ENCODE results near the gene USF2. TPM values are rescaled to one million over a fixed set of nuclear protein-coding genes. Genes with fewer than 3 reads are reported as not detected.

Gene USF2
- total and polyA plus RNA-seq, 2 of the 4 experiments (the other 2 are of a cell fraction), result 21.3 to 65.6 TPM

GRCh38 chr19:35257113-35257461, 11.7 kb upstream of the USF2 start:
- H3K9me1 ChIP-seq (ENCODE audit: insufficient read depth, low read length), result no peaks in the 10 kb centered on the region
- no peak overlapping the region for H2AK9ac ChIP-seq (replicated peaks; ENCODE audit: low read depth, low read length, poor library complexity)
- dilution Hi-C loops (cut with HindIII; ENCODE audit: low sequenced_read_pairs, unreplicated experiment), result no loop called here
- no peaks in the 10 kb centered on the region for H3K79me1 ChIP-seq (ENCODE audit: low read depth in 1 of 2, low read length in 2 of 2)
- H3K36me3 ChIP-seq (ENCODE audit: control insufficient read depth, insufficient read depth, low read length), result no peaks in the 10 kb centered on the region
- DNase-seq (no peak), ATAC-seq (ENCODE audit: low read depth) (no peak)
- no peak overlapping the region for H3K18ac ChIP-seq (ENCODE audit: low read depth, low read length)
- no peaks in the 10 kb centered on the region for H3K9me3 ChIP-seq (ENCODE audit: control insufficient read depth, insufficient read depth, low read length)
- WGBS, 2 experiments (ENCODE audit: extremely low coverage in 2 of 2, insufficient read length in 1 of 2), result 62% methylated on average over 6 of the region's 9 CpGs; no CpG with 5 or more reads in 1 of the 2 experiments
- no peaks in the 10 kb centered on the region for H4K20me1 ChIP-seq (ENCODE audit: insufficient read depth, low read length)
- no peak overlapping the region for H3K23ac ChIP-seq (ENCODE audit: low read depth, low read length)
- CTCF ChIA-PET, result interaction anchor here (0.6 kb wide), 1 partner anchor 28 kb away, joined by 4 read pairs; the partner anchor contains the start of gene FAM187B
- no peak overlapping the region for H4K91ac ChIP-seq (ENCODE audit: insufficient read depth, low read depth, low read length)
- H4K8ac ChIP-seq (ENCODE audit: low read depth in 2 of 2, low read length in 2 of 2), result no peak overlapping the region
- no peak overlapping the region for H3K27ac ChIP-seq (ENCODE audit: insufficient read depth, low read length)
- H2BK15ac ChIP-seq (ENCODE audit: low read depth, low read length), result no peak overlapping the region
- TF ChIP-seq BHLHE40 (IDR thresholded peaks at IDR 0.05; ENCODE audit: low read depth, low read length) (no peak), CTCF (conservative IDR thresholded peaks at IDR 0.05; ENCODE audit: low read depth, low read length) (no peak), POLR2A (IDR thresholded peaks at IDR 0.05; ENCODE audit: low read depth, low read length) (no peak), NFE2L2 (IDR thresholded peaks at IDR 0.05; ENCODE audit: low read depth, low read length) (no peak), SMC3 (IDR thresholded peaks at IDR 0.05; ENCODE audit: low read depth, low read length) (no peak), MAFK (IDR thresholded peaks at IDR 0.05; ENCODE audit: low read depth, low read length) (no peak)
- no peak overlapping the region for H3K14ac ChIP-seq (replicated peaks; ENCODE audit: low read depth, low read length)
- H3K9ac ChIP-seq (ENCODE audit: low read depth, low read length), result no peak overlapping the region
- peak overlapping the region; percentile 32 for H2AFZ ChIP-seq (replicated peaks; ENCODE audit: low read length, poor library complexity)
- no peak overlapping the region for H2BK120ac ChIP-seq (ENCODE audit: low read depth, low read length)
- H2BK5ac ChIP-seq (ENCODE audit: low read depth, low read length, poor library complexity, severe bottlenecking), result no peak overlapping the region
- no peak overlapping the region for H3K56ac ChIP-seq (ENCODE audit: extremely low read depth, insufficient read depth, low read length)
- H2BK20ac ChIP-seq (ENCODE audit: low read depth, low read length), result no peak overlapping the region
- no peak overlapping the region for H2AK5ac ChIP-seq (ENCODE audit: low read depth, low read length)
- in situ Hi-C loops (cut with MboI; ENCODE audit: low sequenced_read_pairs), result no loop called here
- H3K4me1 ChIP-seq (ENCODE audit: control insufficient read depth, insufficient read depth, low read length), result no peaks in the 10 kb centered on the region
- no peak overlapping the region for H3K4me2 ChIP-seq (ENCODE audit: low read depth, low read length)
- H3K4me3 ChIP-seq (ENCODE audit: insufficient read depth, low read depth, low read length), result no peak overlapping the region
- intact Hi-C loops (cut with micrococcal nuclease), result no loop called here
- POLR2A ChIA-PET (ENCODE audit: unreplicated experiment), result no interaction called here
- H3K4ac ChIP-seq (ENCODE audit: low read depth, low read length), result no peak overlapping the region
- H3K27me3 ChIP-seq (ENCODE audit: control insufficient read depth, insufficient read depth, low read length), result peaks cover 23% of the 10 kb centered on the region
- H4K5ac ChIP-seq (ENCODE audit: low read depth, low read length), result no peak overlapping the region
- BruUV-seq (replicated peaks), result no TSS peak

Measured in IMR-90 (cell line).